ENCODE measurements around the gene LRP4. TPM values are rescaled to one million over a fixed set of nuclear protein-coding genes. Genes with fewer than 3 reads are reported as not detected.

LRP4 gene
- total and polyA plus RNA-seq, 12 donors = 2.9 to 24.5 (median 11.4) TPM

DNA sequence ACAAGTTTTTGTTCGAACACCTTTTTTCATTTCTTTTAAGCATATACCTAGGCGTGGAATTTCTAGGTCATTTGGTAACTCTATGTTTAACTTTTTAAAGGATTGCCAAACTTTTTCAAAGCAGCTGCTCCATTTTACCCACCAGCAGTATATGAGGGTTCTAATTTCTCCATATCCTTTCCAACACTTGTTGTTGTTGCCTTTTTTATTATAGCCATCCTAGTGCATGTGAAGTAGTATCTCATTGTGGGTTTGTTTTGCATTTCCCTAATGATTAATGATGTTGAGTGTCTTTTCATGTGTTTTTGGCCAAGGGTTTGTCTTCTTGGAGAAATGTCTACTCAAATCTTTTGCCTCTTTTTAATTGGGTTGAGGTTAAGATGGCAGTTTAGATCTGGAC is 42.7 kb upstream of the LRP4 start:
- no peaks in the 10 kb centered on the region for H3K9me3 ChIP-seq (replicated peaks in 1 of 3)
- no peaks in the 10 kb centered on the region for H3K36me3 ChIP-seq (replicated peaks in 1 of 2)
- WGBS, 4 donors = 93 to 99% (median 97%) methylated on average over 2 of the region's 2 CpGs
- H3K4me3 ChIP-seq = no peak overlapping the region
- TF ChIP-seq, protein P1, sequence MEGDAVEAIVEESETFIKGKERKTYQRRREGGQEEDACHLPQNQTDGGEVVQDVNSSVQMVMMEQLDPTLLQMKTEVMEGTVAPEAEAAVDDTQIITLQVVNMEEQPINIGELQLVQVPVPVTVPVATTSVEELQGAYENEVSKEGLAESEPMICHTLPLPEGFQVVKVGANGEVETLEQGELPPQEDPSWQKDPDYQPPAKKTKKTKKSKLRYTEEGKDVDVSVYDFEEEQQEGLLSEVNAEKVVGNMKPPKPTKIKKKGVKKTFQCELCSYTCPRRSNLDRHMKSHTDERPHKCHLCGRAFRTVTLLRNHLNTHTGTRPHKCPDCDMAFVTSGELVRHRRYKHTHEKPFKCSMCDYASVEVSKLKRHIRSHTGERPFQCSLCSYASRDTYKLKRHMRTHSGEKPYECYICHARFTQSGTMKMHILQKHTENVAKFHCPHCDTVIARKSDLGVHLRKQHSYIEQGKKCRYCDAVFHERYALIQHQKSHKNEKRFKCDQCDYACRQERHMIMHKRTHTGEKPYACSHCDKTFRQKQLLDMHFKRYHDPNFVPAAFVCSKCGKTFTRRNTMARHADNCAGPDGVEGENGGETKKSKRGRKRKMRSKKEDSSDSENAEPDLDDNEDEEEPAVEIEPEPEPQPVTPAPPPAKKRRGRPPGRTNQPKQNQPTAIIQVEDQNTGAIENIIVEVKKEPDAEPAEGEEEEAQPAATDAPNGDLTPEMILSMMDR (IDR thresholded peaks at IDR 0.05) = no peak
- no peak for TF ChIP-seq POLR2A (IDR thresholded peaks at IDR 0.05)
- H3K27ac ChIP-seq = no peak overlapping the region
- H3K27me3 ChIP-seq = no peaks in the 10 kb centered on the region
- intact Hi-C loops (cut with DNase I) = no loop called here
- no peak for DNase-seq
- no peaks in the 10 kb centered on the region for H3K4me1 ChIP-seq (replicated peaks in 1 of 2)

DNA sequence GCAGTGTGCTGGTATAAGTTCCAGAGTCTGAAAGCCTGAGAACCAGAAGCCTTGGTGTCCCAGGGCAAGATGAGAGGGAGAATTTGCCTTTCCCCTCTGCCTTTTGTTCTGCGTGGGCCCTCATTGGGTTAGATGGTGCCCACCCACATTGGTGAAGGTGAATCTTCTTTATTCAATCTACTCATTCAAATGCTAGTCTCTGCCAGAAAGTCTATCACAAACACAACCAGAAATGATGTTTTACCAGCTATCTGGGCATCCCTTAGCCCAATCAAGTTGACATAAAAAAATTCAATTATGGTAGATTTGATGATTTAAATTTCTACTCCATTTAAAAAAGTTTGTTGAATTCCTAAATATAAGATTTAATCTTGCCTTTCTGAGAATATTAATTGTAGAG is 40.4 kb upstream of the LRP4 start:
- no peaks in the 10 kb centered on the region for H3K9me3 ChIP-seq (replicated peaks in 1 of 3)
- H3K4me1 ChIP-seq (replicated peaks in 1 of 2) = no peaks in the 10 kb centered on the region
- H3K27me3 ChIP-seq = no peaks in the 10 kb centered on the region
- DNase-seq = no peak
- no peak overlapping the region for H3K27ac ChIP-seq
- TF ChIP-seq, protein P1 (IDR thresholded peaks at IDR 0.05) = no peak
- TF ChIP-seq POLR2A (IDR thresholded peaks at IDR 0.05) = no peak
- no peaks in the 10 kb centered on the region for H3K36me3 ChIP-seq (replicated peaks in 1 of 2)
- intact Hi-C loops (cut with DNase I) = no loop called here
- no peak overlapping the region for H3K4me3 ChIP-seq
- WGBS, 4 donors = 94 to 100% (median 98%) methylated on average over 1 of the region's 1 CpG

DNA sequence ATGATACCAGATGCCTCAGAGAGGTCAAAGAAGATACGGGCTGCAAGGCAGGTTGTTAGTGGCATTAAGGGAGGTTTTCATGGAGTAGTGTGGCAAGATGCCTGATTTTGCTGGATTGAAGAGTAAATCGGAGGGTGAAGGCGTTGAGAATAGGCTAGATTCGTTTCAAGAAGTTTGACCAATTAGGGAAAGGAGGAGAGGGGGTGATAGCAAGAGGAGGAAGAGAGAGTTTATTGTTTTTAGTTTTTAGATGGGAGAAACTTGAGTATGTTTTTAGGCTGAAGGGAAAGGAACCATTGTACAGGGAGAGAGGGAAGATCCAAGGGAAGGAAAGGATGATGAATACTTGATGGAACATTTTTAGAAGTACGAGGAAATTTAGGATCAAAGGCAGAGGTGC is 34.7 kb upstream of the LRP4 start:
- TF ChIP-seq POLR2A (IDR thresholded peaks at IDR 0.05) = no peak
- Histone ChIP-seq H3K9me3 (replicated peaks in 1 of 3) (no peaks in the 10 kb centered on the region), H3K27me3 (no peaks in the 10 kb centered on the region), H3K36me3 (replicated peaks in 1 of 2) (no peaks in the 10 kb centered on the region), H3K4me3 (no peak overlapping the region), H3K4me1 (replicated peaks in 1 of 2) (peaks cover 0 to 7% of the 10 kb centered on the region in 2 donors), H3K27ac (no peak overlapping the region)
- WGBS, 4 donors = 89 to 94% (median 93%) methylated on average over 5 of the region's 5 CpGs
- DNase-seq = no peak
- intact Hi-C loops (cut with DNase I) = no loop called here

DNA sequence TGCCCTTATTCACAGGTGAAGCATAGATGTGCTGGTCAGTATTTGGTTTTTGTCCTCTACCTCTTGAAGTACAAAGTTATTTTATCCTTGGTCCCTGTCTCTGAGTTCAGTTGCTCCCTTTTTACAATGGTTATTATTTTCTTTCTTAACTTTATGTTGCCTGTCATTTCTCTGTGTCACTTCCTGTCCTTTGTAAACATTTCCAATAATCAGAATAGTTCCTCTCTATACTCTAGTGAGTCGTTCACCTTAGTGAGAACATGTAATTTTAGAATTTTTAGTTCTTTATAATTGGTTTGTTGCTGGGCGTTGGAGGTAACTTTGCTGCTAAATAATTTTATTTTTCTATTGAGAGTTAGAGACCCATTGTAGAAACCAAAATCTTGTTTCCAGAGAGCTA is 34.2 kb upstream of the LRP4 start:
- no peak for DNase-seq
- H3K4me1 ChIP-seq (replicated peaks in 1 of 2) = peaks cover 0 to 10% of the 10 kb centered on the region in 2 donors
- no peaks in the 10 kb centered on the region for H3K27me3 ChIP-seq
- H3K27ac ChIP-seq = no peak overlapping the region
- intact Hi-C loops (cut with DNase I) = no loop called here
- 75 to 83% (median 77%) methylated on average over 2 of the region's 2 CpGs for whole genome bisulfite sequencing, 4 donors
- H3K9me3 ChIP-seq (replicated peaks in 1 of 3) = no peaks in the 10 kb centered on the region
- H3K36me3 ChIP-seq (replicated peaks in 1 of 2) = no peaks in the 10 kb centered on the region
- TF ChIP-seq, protein P1 (IDR thresholded peaks at IDR 0.05) = no peak
- no peak for TF ChIP-seq POLR2A (IDR thresholded peaks at IDR 0.05)
- H3K4me3 ChIP-seq = no peak overlapping the region

DNA sequence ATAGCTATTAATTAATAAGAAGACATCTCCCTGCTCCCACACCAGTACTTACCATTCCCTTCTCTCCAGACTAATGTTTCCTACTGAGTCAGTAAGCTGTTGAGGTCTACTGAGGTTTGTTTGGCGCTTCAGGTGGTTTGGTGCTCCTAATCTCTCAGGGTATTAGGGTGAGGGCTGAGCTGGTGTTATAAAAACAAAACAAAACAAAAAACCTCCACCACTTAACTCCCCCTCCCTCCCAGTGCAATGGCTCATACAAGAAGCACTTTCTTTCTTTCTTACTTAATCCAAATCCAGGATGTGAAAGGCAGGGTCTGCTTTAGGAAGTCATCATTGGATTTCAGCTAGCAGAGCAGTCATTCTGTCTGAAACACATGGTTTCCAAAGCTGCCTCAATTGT is 33.5 kb upstream of the LRP4 start:
- 94 to 98% (median 95%) methylated on average over 1 of the region's 1 CpG for WGBS, 4 donors
- no peaks in the 10 kb centered on the region for H3K9me3 ChIP-seq (replicated peaks in 1 of 3)
- intact Hi-C loops (cut with DNase I) = no loop called here

More for the DNA sequence above, 33.5 kb upstream of the LRP4 start:
- H3K27me3 ChIP-seq = no peaks in the 10 kb centered on the region
- no peaks in the 10 kb centered on the region for H3K36me3 ChIP-seq (replicated peaks in 1 of 2)
- TF ChIP-seq, protein P1 (IDR thresholded peaks at IDR 0.05) = no peak
- no peak overlapping the region for H3K27ac ChIP-seq
- peaks cover 0 to 13% of the 10 kb centered on the region in 2 donors for H3K4me1 ChIP-seq (replicated peaks in 1 of 2)
- no peak overlapping the region for H3K4me3 ChIP-seq
- DNase-seq = no peak

Measured in adrenal gland (tissue), 12 donors.